Activated CD8-positive, alpha-beta memory T cell treated with anti-CD3 and anti-CD28 coated beads for 24 hours (primary cell): ENCODE measurements around the gene VAV2.
A peak's percentile ranks its signal among the peaks of the same experiment; 100 is the strongest.

ENCODE experiments used
- DNase-seq: peaks from one replicate; pipeline ENCODE4 v3.0.0-alpha.2; 2020

Gene VAV2, protein sequence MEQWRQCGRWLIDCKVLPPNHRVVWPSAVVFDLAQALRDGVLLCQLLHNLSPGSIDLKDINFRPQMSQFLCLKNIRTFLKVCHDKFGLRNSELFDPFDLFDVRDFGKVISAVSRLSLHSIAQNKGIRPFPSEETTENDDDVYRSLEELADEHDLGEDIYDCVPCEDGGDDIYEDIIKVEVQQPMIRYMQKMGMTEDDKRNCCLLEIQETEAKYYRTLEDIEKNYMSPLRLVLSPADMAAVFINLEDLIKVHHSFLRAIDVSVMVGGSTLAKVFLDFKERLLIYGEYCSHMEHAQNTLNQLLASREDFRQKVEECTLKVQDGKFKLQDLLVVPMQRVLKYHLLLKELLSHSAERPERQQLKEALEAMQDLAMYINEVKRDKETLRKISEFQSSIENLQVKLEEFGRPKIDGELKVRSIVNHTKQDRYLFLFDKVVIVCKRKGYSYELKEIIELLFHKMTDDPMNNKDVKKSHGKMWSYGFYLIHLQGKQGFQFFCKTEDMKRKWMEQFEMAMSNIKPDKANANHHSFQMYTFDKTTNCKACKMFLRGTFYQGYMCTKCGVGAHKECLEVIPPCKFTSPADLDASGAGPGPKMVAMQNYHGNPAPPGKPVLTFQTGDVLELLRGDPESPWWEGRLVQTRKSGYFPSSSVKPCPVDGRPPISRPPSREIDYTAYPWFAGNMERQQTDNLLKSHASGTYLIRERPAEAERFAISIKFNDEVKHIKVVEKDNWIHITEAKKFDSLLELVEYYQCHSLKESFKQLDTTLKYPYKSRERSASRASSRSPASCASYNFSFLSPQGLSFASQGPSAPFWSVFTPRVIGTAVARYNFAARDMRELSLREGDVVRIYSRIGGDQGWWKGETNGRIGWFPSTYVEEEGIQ

GRCh38 chr9:133991964-133992779 is at the start of gene VAV2:
TSS of gene VAV2 (minus strand) at chr9:133992324. CDS start at chr9:133992278, 46 bp downstream.
- peak; percentile 79 for DNase-seq

GRCh38 chr9:134041649-134041962 is 49.5 kb upstream of the VAV2 start:
- no peak for DNase-seq

DNA sequence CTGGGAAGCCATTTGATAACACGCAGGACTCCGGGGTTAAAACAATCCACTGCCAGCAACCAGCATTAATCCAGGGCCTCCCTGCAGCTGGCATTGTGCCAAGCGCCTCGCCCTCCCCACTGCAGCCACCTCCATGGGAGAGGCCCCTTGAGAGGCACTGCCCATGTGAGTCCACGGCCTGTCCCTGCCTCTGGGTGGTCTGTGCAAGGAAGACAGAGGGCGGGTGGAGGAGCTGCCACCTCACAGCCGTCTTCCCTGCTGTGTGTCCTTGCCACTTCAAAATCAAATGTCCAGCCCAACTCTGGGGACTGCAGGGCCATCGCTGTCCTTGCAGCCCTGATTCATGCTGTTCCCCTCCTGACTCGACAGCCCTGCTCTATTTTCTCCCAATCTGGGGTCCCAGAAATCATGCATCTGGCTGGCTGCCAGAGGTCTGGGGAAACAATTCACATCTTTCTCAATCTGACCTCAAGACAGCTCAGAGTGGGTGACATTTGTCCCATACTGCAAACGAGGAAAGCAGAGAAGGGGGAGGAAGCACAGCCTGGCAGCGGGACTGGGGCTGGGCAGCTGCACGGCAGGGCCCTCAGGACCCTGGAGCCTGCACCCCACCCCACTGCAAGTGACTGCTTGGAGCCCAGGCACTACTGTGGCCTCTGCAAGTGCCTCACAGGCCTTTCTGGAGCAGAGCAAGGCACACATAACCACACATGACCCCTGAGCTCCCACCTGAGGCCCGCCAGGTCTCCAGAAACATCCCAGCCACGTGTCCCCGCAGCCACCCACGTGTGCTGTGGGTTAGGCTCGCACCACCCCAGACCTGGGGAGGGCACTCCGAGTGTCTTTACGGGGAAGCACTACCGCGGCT is 48.9 kb upstream of the VAV2 start:
- no peak for DNase-seq

- DNase-seq, result no peak
Observed at GRCh38 chr9:134040176-134040565, 48.0 kb upstream of the VAV2 start.

DNA sequence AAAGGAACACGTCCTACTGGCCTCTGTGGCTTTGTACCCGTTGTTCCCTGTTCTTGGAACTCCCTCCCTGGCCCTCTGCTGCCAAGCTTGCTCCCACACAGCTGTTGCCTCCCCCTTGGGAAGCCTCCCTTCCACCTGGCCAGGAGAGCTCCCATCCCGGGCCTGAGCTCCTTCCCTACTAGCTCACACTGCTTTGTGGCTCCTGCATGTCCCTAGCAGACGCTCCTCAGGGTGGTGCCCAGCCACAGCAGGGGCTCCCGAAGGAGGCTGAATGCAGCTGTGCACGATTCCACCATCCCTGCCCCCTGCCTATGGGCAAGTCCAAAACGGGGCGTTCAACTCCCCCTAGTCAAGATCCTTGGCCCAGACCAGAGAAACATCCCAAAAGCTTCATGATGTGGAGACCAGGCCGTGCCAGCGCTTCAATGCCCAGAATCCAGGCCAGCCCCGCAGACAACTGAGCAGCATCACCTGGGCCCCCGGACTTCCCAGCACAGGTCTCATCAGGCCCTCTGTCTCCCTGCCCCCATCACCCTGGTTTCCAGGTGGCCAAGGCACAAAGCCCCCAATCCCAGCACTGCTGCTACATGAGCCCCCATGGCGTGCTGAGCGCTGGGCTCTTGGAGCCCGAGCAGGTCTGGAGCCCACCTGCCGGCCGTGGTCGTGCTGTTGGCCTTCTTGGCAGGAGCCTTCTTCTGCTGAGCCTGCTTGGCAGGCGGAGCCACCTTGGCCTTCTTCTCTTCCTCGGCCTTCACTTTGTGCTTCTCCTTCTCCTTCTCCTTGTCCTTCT is 47.5 kb upstream of the VAV2 start:
- no peak for DNase-seq

DNA sequence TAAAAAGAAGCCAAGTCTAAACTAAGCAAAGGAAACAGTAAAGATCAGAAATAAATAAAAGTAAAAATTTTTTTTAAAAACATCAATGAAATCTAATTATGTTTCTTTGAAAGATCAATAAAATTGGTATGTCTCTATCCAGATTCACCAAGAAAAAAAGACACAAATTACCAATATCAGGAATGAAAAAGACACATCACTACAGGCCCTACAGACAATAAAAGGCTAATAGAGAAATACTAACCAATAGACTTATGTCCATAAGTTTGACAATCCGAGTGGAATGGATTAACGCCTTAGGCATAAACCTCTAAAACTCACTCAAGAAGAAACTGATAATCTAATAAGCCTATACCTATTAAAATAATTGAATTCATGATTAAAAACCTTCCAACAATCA is 45.5 kb upstream of the VAV2 start:
- DNase-seq, result no peak

DNA sequence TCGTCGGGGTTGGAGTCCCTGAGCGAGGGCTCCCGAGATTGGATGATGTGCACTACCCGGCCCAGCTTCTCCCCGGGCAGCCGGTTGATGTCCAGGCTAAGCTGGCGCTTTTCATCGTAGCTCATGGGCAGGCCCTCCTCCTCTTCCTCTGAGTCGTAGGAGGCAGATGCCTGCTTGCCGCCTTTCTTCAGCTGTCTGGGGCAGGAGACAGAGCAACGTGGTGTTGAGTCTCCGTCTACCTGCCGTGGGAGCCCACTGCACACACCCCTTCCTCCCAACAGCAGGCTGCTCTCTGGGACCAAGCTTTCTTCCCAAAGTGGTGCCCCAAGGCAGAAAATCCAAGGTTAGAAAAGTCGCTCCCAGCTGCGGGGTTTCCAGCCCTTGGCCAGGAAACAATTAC is 44.0 kb upstream of the VAV2 start:
- no peak for DNase-seq

GRCh38 chr9:134035041-134036039 is 43.2 kb upstream of the VAV2 start:
- DNase-seq, result no peak

DNA sequence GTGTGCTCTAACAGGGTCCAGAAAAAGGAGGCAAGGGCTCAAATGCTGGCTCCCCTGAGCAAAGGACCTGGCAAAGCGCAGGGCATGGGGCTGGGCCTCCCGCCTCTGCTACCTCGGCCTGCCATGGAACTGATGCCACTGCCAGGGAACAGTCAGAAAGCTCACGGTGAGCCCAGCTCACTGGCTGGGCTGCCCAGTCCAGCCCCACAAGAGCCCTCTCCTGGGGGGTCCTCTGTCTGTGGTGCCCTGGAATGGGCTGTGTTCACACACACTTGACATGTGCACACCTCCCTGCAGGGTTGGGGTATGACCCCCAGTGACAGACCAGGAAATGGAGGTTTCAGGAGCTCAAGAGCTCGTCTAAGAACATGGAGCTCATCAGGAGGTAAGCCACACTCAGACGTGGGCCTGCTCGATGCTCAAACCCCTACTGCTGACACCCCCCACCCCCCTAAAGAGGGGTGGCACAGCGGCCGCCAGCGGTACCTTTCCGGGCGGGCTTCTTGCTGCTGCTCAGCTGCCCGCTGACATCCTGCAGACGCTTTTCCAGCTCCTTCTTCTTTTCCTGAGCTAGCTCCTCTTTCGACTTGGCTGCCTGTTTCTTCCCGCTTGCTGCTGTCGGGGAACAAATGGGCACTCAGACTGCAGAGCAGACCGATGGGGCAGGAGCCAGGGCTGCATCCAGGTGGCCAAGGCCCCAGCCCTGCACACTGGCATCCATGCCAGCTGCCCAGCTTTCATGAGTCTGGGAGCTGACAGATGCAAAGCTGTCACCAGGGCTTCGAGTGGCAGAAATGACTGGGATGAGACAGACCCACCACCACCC is 42.3 kb upstream of the VAV2 start:
- no peak for DNase-seq

GRCh38 chr9:134033516-134034214 is 41.5 kb upstream of the VAV2 start:
- DNase-seq, result no peak

DNA sequence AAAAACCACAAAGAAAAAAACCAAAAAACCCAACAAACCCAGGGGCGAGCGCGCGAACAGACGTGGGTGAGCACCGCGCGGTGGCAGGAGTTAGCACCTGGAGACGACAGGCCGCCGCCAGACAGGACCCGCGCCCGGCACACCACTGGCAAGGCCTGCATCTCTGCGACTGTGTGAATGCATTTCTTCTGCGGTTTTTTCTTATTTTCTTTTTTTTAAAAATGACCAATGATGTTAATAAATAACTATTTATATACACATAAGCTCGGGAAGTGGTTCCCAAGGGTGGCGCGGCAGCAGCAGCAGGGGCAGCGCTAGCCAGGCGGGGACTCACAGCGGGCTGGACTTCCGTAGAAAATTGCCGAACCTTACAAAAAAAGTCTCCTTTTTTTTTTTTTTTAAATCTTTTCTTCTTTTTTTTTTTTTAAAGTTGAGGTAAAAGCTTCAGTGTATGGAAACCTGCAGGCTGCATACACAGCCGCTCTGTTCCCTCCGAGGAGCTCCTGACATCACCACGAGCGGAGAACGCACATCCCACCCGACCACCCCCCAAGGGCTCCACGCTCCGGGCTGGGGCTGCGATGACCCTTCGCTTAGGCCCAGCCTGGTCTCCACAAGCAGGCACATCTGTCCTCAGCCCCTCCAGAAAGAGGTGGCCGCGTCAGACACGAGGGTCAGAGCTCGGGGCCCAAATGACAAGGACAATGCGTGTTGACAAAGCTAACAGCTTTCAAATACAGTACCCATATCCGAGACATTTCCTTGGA is 40.5 kb upstream of the VAV2 start:
- no peak for DNase-seq

DNA sequence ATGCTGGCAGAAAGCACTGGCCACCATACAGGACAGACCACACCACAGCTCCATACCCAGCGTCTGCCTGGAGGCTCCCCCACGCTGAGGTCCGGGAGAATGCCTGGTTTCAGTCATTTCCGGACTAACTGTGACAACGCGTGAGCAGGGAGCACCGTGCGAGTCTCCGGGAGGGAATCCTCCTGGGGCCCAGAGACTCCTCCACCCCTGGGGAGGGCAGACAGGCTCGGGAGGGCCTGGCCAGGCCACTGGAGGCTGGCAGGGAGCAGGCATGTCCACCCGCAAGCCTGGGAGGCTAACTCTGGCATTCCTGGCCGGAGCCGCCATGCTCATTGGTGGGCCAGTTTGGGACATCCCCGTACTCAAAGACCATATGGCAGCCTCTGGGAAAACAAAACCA is 39.7 kb upstream of the VAV2 start:
- DNase-seq, result no peak

DNA sequence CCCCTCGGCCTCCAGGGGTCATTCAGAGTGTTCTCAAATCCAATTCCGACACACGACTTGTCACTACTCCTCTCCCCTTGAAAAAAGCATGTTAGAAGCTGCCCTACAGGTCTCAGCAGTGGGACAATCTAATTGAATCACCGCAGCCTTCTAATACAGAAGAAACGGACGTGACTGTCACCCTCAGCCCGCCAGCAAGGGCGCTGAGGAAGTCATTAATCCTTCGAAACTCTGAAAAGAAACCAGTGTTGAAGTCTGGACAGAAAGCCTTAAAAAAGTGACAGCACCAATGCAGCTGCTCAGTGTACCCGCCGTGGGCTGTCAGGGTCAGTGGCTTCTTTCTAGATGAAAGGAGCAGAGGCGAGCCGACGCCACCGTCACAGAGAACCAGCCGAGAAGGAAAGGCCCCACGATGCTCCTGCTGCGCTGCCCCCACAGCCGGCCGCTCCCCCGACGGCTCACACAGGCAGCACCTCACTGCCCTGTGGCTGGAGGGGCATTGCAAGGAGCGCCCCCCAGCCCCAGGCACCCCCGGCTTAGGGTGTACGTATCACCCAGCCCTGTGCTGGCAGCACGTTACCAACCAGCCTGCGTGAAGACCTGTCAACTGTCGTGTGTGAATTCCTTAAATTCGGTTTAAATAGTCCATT is 38.8 kb upstream of the VAV2 start:
- DNase-seq, result no peak

DNA sequence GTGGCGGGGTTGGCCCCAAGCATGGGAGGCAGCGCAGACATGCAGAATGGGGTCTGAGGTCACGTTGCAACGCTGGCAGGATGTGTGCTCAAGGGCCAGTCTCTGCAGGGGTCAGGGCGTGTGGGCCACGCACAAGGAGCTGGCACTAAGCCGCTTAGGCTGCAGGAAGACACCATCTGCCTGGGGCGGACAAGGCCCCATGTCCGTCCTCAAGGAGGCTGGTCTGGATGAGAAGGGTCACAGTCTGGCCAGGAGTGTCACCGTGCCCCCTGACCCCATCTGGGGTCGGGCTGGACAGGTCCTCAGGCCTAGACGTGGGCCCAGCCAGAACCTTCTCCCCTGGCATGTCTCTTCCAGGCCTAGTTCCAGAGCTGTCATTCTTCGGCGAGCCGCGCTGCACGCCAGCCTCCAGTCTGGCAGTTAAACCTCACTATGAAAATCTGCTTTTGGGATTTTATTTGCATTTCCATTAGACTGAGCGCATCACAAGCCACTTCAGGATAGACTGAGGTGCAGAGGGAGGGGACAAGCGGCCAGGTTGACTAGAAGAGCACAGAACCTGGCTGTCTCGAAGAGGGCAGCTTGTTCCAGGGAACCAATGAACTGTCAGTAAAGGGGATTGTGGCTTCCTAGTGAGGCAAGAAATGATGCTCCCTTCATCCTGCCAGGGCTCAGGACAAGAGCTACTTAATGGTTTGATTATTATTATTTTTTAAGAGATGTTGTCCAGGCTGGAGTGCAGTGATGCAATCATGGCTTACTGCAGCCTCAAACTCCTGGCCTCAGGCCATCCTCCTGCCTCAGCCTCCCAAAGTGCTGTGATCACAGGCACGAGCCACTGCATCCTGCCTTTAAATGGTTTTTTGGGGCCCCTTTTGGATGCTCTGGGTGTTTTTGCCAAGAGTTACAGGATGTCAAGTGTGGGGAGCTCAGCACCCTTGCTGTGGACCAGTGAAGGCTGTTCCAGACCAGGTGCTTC is 37.4 kb upstream of the VAV2 start:
- no peak for DNase-seq

DNA sequence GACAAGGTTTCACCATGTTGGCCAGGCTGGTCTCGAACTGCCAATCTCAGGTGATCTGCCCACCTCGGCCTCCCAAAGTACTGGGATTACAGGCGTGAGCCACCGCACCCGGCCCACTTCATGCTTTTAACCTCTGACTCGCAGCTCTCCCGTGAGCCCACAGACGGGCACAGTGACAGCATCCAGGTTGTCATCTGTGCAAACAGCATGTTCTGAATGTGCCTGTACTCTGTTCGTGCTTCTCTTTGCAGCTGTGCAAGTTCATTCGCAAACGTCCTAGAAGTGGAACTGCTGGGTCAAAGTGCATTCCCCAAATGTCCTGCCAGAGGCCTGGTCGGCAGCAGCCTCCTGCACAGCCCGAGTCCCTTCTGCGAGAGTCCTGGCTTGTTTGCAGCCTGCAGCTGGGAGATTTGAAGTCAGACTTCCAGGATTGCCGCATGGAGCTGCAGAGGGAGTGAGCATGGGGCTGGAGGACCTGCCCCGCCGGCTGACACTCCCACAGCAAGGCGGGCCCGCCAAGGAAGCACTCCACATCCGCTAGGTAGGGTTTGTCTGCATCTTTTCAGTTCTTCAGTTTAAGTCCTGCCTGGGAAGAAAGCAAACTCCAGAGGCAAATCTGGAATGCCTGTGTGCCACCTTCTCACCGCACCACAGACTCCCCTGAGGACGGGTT is 36.6 kb upstream of the VAV2 start:
- no peak for DNase-seq
